Thyroid gland (tissue), 4 donors: ENCODE data around the gene ATRX. TPM values are rescaled to one million over a fixed set of nuclear protein-coding genes. Genes with fewer than 3 reads are reported as not detected.

Experiments
- DNase-seq, 2 donors: peaks; one replicate each; pipeline ENCODE4 v3.0.0-alpha.2; 2019
- H3K27ac ChIP-seq, 3 donors: fragments of 200-600 bp; sonication (generic); 1 replicate in 2 of 3; 2 replicates in 1 of 3; pipeline ENCODE4 v1.5.1; 2016 to 2019; ENCODE audit warnings: mild to moderate bottlenecking in 1 of 3, moderate library complexity in 1 of 3
- H3K27me3 ChIP-seq: fragments of 200-600 bp; sonication (generic); one replicate; pipeline ENCODE4 v1.5.1; 2019
- H3K36me3 ChIP-seq, 2 donors: fragments of 200-600 bp; sonication (generic); one replicate each; pipeline ENCODE4 v1.5.1; 2016 to 2019
- H3K4me1 ChIP-seq, 2 donors: fragments of 200-600 bp; sonication (generic); one replicate each; pipeline ENCODE4 v1.5.1; 2017 to 2019
- H3K4me3 ChIP-seq, 3 donors: fragments of 200-600 bp; sonication (generic); replicated peaks in 1 of 3; 1 replicate in 2 of 3; 2 replicates in 1 of 3; pipeline ENCODE4 v1.5.1; 2016; ENCODE audit warnings: mild to moderate bottlenecking in 1 of 3
- H3K9me3 ChIP-seq: fragments of 200-600 bp; sonication (generic); one replicate; pipeline ENCODE4 v1.5.1; 2017
- POLR2A ChIP-seq, 2 donors: fragments of 450-650 bp; IDR thresholded peaks; one replicate each; pipeline ENCODE4 v1.6.1; 2017; ENCODE audit warnings: antibody characterized with exemption in 2 of 2, mild to moderate bottlenecking in 2 of 2, moderate library complexity in 1 of 2
- WGBS, 2 donors: methylation state at CpG; one replicate each; pipeline ENCODE4 v1.1.5; 2017; 5-methylcytosine and 5-hydroxymethylcytosine counted together
- intact Hi-C: fragments of 100-400 bp; cut with DNase I; formaldehyde crosslinking; loops from one replicate; pipeline ENCODE4 v1.15.1; 2023
- total RNA-seq, 4 donors: library from RNA; depleted of rRNA; stranded (reverse); fragments of >200 nt; gene quantifications; one replicate each; pipeline ENCODE4 v1.2.3, GENCODE V29; 2016
- TF ChIP-seq, protein P1 (sequence below), 6 experiments: fragments of 200-600 bp in 3 of 6; fragments of 450-650 bp in 3 of 6; sonication (generic) in 3 of 6; IDR thresholded peaks; one replicate each; pipeline ENCODE4 v1.5.1; 2016 to 2019; ENCODE audit warnings: antibody characterized with exemption in 6 of 6, mild to moderate bottlenecking in 2 of 6, inconsistent platforms in 1 of 6, moderate library complexity in 1 of 6

ATRX gene
- total RNA-seq, 4 donors from 2014 or later, result 96.2 to 211 (median 131) TPM

DNA sequence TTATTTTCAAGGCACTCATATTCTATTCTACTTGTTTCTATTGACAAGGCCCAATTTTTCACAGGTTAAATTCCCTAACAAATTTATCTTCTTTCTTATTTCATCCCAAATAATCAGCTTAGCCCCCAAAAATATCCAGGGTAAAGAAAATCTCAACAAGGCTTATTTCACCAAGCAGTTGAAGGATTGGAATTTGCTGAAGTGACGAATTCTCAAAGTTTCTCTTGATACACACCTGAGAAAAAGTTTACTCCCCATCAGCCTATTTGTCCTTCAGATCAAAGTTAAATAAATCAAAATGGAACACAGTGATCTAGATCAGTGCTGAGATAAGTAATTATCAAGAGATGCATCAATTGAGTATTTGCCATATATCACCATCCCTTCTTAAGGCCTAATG, 106.9 kb downstream of the ATRX start:
- 97 to 100% methylated on average over 1 of the region's 1 CpG for WGBS, 2 donors

DNA sequence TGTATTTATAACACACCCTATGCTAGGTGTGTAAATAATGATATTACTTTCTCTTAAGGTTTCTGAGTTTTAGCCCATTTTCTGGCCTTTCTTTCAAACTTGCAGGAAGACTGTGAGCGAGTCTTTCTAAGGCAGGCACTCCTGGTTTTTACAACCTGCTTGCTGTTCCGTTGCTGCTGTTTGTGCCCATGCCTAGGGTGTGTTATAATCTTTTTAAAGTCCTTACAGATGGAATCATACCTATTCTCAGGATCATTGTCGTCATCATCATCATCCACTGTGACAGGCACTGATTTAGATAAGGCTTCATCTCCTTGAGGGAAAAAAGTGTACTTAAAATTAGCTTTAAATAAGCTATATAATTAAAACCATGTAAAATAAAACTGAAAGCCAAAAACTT, 110.0 kb downstream of the ATRX start:
- H3K27ac ChIP-seq, result no peak overlapping the region
- H3K4me1 ChIP-seq, result no peaks in the 10 kb centered on the region
- 96 to 97% methylated on average over 3 of the region's 3 CpGs for WGBS, 2 donors
- H3K9me3 ChIP-seq, result no peaks in the 10 kb centered on the region
- no peaks in the 10 kb centered on the region for H3K27me3 ChIP-seq
- no peaks in the 10 kb centered on the region for H3K36me3 ChIP-seq
- intact Hi-C loops, result no loop called here
- DNase-seq, result no peak
- TF ChIP-seq POLR2A (IDR thresholded peaks at IDR 0.05), result no peak
- TF ChIP-seq, protein P1, sequence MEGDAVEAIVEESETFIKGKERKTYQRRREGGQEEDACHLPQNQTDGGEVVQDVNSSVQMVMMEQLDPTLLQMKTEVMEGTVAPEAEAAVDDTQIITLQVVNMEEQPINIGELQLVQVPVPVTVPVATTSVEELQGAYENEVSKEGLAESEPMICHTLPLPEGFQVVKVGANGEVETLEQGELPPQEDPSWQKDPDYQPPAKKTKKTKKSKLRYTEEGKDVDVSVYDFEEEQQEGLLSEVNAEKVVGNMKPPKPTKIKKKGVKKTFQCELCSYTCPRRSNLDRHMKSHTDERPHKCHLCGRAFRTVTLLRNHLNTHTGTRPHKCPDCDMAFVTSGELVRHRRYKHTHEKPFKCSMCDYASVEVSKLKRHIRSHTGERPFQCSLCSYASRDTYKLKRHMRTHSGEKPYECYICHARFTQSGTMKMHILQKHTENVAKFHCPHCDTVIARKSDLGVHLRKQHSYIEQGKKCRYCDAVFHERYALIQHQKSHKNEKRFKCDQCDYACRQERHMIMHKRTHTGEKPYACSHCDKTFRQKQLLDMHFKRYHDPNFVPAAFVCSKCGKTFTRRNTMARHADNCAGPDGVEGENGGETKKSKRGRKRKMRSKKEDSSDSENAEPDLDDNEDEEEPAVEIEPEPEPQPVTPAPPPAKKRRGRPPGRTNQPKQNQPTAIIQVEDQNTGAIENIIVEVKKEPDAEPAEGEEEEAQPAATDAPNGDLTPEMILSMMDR (IDR thresholded peaks at IDR 0.05), result no peak
- H3K4me3 ChIP-seq, result no peak overlapping the region

More for the DNA sequence above, 106.9 kb downstream of the ATRX start:
- Histone ChIP-seq H3K9me3 (no peaks in the 10 kb centered on the region), H3K4me3 (no peak overlapping the region), H3K4me1 (no peaks in the 10 kb centered on the region), H3K36me3 (no peaks in the 10 kb centered on the region), H3K27me3 (no peaks in the 10 kb centered on the region), H3K27ac (no peak overlapping the region)
- intact Hi-C loops, result no loop called here
- no peak for DNase-seq
- TF ChIP-seq POLR2A (IDR thresholded peaks at IDR 0.05), result no peak
- TF ChIP-seq, protein P1 (IDR thresholded peaks at IDR 0.05), result no peak

DNA sequence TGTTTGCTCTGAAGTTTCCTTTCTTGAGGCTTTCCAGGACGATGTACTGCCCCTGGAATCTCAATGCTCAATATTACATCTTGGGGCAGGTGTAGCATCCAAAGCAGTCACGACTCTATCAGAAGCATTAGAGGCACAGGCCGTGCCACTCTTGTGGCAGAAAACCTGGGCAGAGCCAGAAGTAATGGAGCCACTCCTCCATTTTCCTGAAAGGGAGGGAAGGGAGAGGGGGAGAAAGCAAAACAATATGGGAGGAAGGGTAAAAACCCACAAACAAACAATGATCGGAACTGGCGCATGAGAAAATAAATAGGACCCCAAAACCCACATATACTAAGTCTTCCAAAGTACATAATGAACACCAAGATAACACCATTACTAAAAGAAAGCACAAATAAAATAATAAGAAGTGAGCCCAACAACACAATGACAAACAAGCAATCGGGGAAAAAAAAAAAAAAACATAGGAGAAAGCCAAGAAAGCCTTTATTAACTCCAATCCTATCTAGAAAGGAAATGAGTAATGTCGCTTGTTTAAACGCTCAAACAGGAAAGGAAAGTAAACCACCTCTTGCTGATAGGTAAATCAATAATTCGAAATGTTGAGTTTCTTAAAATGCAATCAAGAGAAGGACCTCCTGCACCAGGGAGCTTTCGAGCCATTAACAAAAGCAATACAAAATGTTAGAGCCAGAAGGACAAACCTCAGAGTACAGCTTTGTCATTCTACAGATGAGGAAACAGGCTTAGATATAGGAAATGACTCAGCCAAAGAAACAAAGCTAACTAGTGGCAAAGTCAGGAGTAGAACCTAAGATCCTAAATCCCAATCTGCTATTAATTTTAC, 117.4 kb downstream of the ATRX start:
- TF ChIP-seq, protein P1 (IDR thresholded peaks at IDR 0.05), result no peak
- no peak for TF ChIP-seq POLR2A (IDR thresholded peaks at IDR 0.05)
- Histone ChIP-seq H3K36me3 (no peaks in the 10 kb centered on the region), H3K27me3 (no peaks in the 10 kb centered on the region), H3K4me3 (no peak overlapping the region), H3K27ac (no peak overlapping the region), H3K9me3 (no peaks in the 10 kb centered on the region), H3K4me1 (no peaks in the 10 kb centered on the region)
- 81 to 89% methylated on average over 9 to 10 of the region's 10 CpGs for WGBS, 2 donors
- intact Hi-C loops, result no loop called here
- no peak for DNase-seq

DNA sequence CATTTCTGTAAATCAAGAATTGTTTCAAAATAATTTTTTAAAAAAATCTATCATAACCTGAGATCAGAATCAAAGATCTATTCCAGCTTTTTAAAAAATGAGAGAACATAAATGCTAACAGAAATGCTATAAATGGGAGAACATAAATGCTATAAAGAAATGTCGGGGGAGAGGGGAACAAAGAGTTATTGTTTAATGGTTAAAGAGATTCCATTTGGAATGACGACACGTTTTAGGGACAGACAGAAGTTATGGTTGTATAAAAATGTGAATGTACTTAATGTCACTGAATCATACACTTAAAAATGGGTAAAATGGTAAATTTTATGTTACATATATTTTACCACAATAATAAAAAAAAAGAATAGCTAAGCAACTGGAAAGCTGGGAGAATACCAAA, 127.1 kb downstream of the ATRX start:
- DNase-seq, result no peak
- WGBS, 2 donors, result 94% methylated on average over 3 of the region's 3 CpGs
- intact Hi-C loops, result no loop called here
- H3K9me3 ChIP-seq, result no peaks in the 10 kb centered on the region
- H3K36me3 ChIP-seq, result no peaks in the 10 kb centered on the region
- TF ChIP-seq POLR2A (IDR thresholded peaks at IDR 0.05), result no peak
- TF ChIP-seq, protein P1 (IDR thresholded peaks at IDR 0.05), result no peak
- H3K4me1 ChIP-seq, result no peaks in the 10 kb centered on the region
- no peak overlapping the region for H3K27ac ChIP-seq
- no peak overlapping the region for H3K4me3 ChIP-seq
- no peaks in the 10 kb centered on the region for H3K27me3 ChIP-seq

DNA sequence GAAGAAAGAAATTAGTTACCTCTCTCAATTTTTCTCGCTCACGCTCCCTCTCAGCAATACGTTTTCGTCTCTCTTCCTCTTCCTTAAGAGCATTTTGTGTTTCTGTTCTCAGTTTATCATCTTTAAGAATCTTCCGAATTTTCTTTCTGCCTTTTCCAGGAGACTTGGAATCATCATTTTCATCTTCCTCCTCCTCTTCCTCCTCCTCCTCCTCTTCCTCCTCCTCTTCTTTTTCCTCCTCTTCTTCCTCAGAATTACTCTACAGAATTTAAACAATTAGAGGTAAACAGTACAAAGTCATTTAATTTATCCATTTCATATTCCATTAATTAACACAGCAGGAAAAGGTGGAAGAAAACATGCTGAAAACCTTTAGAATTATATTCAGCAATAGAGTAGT, 133.9 kb downstream of the ATRX start:
- DNase-seq, result no peak
- H3K4me3 ChIP-seq, result no peak overlapping the region
- 95 to 98% methylated on average over 5 of the region's 5 CpGs for WGBS, 2 donors
- intact Hi-C loops, result no loop called here
- H3K4me1 ChIP-seq, result no peaks in the 10 kb centered on the region
- no peak overlapping the region for H3K27ac ChIP-seq
- H3K36me3 ChIP-seq, result peaks cover 0 to 5% of the 10 kb centered on the region in 2 donors
- H3K27me3 ChIP-seq, result no peaks in the 10 kb centered on the region
- TF ChIP-seq POLR2A (IDR thresholded peaks at IDR 0.05), result no peak
- TF ChIP-seq, protein P1 (IDR thresholded peaks at IDR 0.05), result no peak
- no peaks in the 10 kb centered on the region for H3K9me3 ChIP-seq
